ENCODE data around the gene TMEFF2.

TMEFF2 gene

GRCh38 chr2:191951376-191951775 is 243.4 kb downstream of the TMEFF2 start:
- no peak for TF ChIP-seq CTCF (IDR thresholded peaks at IDR 0.05; ENCODE audit: borderline replicate concordance, insufficient read depth, low read depth, low read length)
- no peak overlapping the region for H3K4me3 ChIP-seq (ENCODE audit: low read depth, low read length)

- H3K4me3 ChIP-seq (ENCODE audit: low read depth, low read length): no peak overlapping the region
- no peak for TF ChIP-seq CTCF (IDR thresholded peaks at IDR 0.05; ENCODE audit: borderline replicate concordance, insufficient read depth, low read depth, low read length)
These were observed 244.4 kb downstream of the TMEFF2 start for GRCh38 chr2:191950132-191950874.

- no peak overlapping the region for H3K4me3 ChIP-seq (ENCODE audit: low read depth, low read length)
- TF ChIP-seq CTCF (IDR thresholded peaks at IDR 0.05; ENCODE audit: borderline replicate concordance, insufficient read depth, low read depth, low read length): no peak
These were observed 247.5 kb downstream of the TMEFF2 start for GRCh38 chr2:191947235-191947634.

GRCh38 chr2:191946471-191947182 is 248.1 kb downstream of the TMEFF2 start:
- no peak overlapping the region for H3K4me3 ChIP-seq (ENCODE audit: low read depth, low read length)
- no peak for TF ChIP-seq CTCF (IDR thresholded peaks at IDR 0.05; ENCODE audit: borderline replicate concordance, insufficient read depth, low read depth, low read length)

GRCh38 chr2:191945623-191946022 is 249.1 kb downstream of the TMEFF2 start:
- no peak overlapping the region for H3K4me3 ChIP-seq (ENCODE audit: low read depth, low read length)
- no peak for TF ChIP-seq CTCF (IDR thresholded peaks at IDR 0.05; ENCODE audit: borderline replicate concordance, insufficient read depth, low read depth, low read length)

- H3K4me3 ChIP-seq (ENCODE audit: low read depth, low read length): no peak overlapping the region
- no peak for TF ChIP-seq CTCF (IDR thresholded peaks at IDR 0.05; ENCODE audit: borderline replicate concordance, insufficient read depth, low read depth, low read length)
These were observed 252.0 kb downstream of the TMEFF2 start for GRCh38 chr2:191942739-191943103.
